Measurements from ENCODE around the gene DIP2A.

GRCh38 chr21:46437096-46437498 lies 21.6 kb upstream of the DIP2A start:
- TF ChIP-seq EZH2 (IDR thresholded peaks at IDR 0.05) (no peak), POLR2AphosphoS5 (IDR thresholded peaks at IDR 0.05; ENCODE audit: borderline replicate concordance, low read depth, low read length) (no peak), FOXP2 (optimal IDR thresholded peaks at IDR 0.05; ENCODE audit: control extremely low read depth, extremely low read length, insufficient read depth) (no peak)
